ENCODE measurements around the gene PTGFR.

- TF ChIP-seq EZH2 (IDR thresholded peaks at IDR 0.05; ENCODE audit: borderline replicate concordance, control insufficient read depth, low read depth, low read length), result no peak
- no peak for TF ChIP-seq CTCF (IDR thresholded peaks at IDR 0.05 in 2 of 3, conservative IDR thresholded peaks at IDR 0.05 in 1 of 3; ENCODE audit: control insufficient read depth in 2 of 3, extremely low read depth in 1 of 3, insufficient read depth in 1 of 3, low read depth in 3 of 3, low read length in 3 of 3)
- TF ChIP-seq BCL11A (IDR thresholded peaks at IDR 0.05; ENCODE audit: low read depth, low read length), result no peak
- TF ChIP-seq MYC (IDR thresholded peaks at IDR 0.05; ENCODE audit: insufficient read depth, insufficient read length, insufficient replicate concordance, low read length, severe bottlenecking), result no peak
- no peak for TF ChIP-seq POLR2AphosphoS5 (IDR thresholded peaks at IDR 0.05; ENCODE audit: low read length)
- TF ChIP-seq CEBPB (IDR thresholded peaks at IDR 0.05; ENCODE audit: borderline replicate concordance in 1 of 2, low read depth in 2 of 2, low read length in 2 of 2), result no peak
- TF ChIP-seq ATF2 (IDR thresholded peaks at IDR 0.05; ENCODE audit: low read length), result no peak
- no peak for TF ChIP-seq NBN (IDR thresholded peaks at IDR 0.05)
- TF ChIP-seq PAX8 (IDR thresholded peaks at IDR 0.05), result no peak
- TF ChIP-seq RFX5 (IDR thresholded peaks at IDR 0.05; ENCODE audit: low read depth, low read length), result no peak
- no peak for TF ChIP-seq TARDBP (IDR thresholded peaks at IDR 0.05; ENCODE audit: borderline replicate concordance)
- no peak for TF ChIP-seq POLR2A (IDR thresholded peaks at IDR 0.05; ENCODE audit: low read depth, low read length)
- TF ChIP-seq JUND (IDR thresholded peaks at IDR 0.05; ENCODE audit: low read depth, low read length), result no peak
- TF ChIP-seq ESRRA (IDR thresholded peaks at IDR 0.05; ENCODE audit: low read length), result no peak
Observed at GRCh38 chr1:78533527-78533926, 42.8 kb downstream of the PTGFR start.
